Superior temporal gyrus (tissue), 1 donor: ENCODE data around the gene DNMT3B.
"Not testable (repeated sequence)": the region's sequence is repeated elsewhere in the genome, so short reads cannot be mapped to it uniquely, and the experiment has no call there.

ENCODE experiments used
- DNase-seq: peaks from one replicate; pipeline ENCODE4 v3.0.0-alpha.2; 2016; ENCODE audit errors: extremely low spot score

DNMT3B gene

DNA sequence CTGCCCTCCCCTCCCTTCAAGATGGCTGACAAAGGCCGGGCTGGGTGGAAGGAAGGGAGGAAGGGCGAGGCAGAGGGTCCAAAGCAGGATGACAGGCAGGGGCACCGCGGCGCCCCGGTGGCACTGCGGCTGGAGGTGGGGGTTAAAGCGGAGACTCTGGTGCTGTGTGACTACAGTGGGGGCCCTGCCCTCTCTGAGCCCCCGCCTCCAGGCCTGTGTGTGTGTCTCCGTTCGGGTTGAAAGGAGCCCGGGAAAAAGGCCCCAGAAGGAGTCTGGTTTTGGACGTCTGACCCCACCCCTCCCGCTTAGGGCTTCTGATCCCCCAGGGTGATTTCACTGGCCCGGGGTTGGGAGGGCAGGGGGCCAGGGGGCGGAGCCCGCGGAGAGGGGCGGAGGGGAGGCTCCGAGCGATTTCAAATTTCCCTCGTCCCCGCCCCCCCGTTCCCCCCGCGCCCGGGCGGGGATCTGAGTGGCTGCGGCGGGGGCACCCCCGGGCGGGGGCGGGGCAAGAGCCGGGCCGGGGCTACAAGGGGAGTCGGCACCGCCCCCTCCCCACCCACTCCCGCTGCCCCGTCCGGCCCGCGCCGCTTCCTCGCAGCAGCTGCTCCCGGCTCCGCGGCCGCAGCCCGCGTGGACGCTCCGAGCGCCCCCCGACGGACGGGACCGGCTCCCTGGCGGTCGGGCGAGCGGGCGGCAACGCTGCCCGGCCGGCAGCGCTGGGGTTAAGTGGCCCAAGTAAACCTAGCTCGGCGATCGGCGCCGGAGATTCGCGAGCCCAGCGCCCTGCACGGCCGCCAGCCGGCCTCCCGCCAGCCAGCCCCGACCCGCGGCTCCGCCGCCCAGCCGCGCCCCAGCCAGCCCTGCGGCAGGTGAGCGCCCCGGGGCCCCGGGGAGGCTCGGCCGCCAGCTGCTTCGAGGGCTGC lies at the start of gene DNMT3B:
TSS of gene DNMT3B (plus strand) at position 555 of the 923 bp plus-strand sequence. CDS start 17,939 bp downstream, outside the sequence.
- DNase-seq: no peak

DNA sequence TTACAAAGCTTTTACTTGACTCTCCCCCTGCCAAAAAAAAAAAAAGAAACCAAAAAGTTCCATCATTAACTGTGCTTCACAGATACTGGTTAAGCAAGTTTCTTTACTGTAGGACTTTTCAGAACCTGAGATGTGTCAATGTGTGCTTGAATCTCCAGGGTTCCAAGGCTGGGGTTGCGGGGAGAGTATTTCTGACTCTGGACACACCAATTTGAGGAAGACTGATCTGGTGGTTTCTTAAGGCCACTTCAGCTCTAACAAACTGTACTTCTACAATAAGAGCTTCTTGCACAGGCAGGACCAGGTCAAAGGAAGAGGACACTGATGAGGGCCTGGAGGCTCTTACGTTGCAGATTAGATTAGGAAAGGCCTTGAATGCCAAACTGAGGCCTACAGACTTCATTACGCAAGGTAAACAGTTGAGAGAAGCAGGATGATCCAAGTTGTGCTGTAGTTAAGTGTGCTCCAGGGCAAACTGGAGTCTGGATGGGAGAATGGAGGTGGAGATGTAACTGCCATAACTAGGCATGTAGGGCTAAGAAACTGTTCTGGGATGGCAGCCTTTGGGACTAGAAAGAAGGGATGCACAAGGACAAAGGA lies 43.3 kb upstream of the DNMT3B start:
- no peak for DNase-seq

DNA sequence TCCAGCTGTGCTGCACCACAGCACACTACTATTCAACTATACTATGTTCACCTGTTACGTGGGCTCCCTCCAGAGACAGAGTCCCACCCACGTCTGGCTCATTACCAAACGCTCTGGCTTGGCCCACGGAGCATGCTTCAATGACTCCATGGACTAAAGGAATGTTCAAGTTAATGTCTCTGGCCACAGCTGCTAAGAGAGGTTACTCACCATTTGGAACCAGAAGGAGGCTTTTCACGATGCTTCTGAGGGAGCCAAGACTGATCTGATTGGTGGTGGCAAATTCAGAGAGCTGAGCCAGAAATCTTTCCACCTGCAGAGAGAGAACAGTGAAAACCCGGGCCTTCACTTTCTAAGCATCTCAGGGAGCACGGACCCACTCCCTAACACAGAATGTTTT lies 34.5 kb upstream of the DNMT3B start:
- DNase-seq: peak; percentile 36

DNA sequence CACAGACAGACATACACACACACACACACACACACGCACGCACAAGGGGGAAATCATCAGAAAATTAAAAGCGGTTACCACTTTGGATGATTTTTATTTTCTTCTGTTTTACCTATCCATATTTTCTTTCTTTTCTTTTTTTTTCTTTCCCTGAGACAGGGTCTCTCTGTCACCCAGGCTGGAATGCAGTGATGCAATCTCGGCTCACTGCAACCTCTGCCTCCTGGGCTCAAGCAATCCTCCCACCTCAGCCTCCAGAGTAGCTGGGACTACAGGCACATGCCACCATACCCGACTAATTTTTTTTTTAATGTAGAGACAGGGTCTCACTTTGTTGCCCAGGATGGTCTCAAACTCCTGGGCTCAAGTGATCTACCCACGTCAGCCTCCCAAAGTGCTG lies 33.8 kb upstream of the DNMT3B start:
- not testable (repeated sequence) for DNase-seq

DNA sequence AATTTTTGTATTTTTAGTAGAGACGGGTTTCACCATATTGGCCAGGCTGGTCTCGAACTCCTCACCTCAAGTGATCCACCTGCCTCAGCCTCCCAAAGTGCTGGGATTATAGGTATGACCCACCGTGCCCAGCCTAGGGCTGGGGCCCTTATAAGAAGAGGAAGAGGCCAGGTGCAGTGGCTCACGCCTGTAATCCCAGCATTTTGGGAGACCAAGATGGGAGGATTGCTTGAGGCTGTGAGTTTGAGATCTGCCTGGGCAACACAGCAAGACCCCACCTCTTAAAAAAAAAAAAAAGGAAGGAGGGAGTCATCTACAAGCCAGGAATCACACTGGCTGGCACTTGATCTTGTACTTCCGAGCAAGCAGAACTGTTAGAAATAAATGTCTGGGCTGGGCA lies 32.9 kb upstream of the DNMT3B start:
- not testable (repeated sequence) for DNase-seq

DNA sequence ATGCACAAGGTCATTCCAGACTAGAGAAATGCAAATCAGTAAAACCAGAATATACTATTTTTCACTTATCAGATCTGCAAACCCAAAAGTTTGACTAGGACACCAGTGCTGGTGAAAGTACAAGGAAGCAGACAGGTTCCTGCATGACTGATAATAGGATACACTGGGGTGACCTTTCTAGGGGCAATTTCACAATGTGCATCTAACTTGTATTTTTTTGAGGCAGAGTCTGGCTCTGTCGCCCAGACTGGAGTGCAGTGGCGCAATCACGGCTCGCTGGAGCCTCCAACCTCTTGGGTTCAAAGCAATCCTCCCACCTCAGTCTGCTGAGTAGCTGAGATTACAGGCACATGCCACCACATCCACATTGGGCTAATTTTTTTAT lies 30.3 kb upstream of the DNMT3B start:
- DNase-seq: no peak

DNA sequence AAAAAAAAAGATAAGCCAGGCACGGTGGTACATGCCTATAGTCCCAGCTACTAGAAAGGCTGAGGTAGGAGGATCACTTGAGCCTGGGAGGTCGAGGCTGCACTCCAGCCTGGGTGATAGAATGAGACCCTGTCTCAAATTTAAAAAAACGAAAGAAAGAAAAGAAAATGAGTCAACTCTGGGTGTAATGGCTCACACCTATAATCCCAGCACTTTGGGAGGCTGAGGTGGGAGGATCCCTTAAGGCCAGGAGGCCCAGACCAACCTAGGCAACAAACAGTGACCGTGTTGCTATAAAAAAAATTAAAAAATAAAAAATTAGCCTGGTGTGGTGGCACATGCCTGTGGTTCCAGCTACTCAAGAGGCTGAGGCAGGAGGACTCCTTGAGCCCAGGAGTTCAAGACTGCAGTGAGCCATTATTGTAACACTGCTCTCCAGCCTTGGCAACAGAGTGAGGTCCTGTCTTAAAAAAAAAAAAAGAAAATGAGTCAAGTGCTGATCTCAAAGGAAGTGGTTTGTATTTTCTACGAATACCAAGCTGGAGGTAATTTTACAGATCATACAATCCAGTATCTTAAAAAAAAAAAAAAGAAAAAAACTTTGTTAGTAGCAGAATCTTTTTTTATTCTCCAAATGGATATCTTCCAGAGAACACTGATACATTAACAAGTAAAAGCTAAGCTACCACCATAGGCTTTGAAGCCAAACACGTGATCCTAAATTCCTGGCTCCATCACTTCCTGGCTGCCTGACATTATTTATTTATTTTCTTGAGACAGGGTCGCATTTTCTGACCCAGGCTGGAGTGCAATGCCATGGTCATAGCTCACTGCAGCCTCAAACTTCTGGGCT lies 24.6 kb upstream of the DNMT3B start:
- DNase-seq: no peak

DNA sequence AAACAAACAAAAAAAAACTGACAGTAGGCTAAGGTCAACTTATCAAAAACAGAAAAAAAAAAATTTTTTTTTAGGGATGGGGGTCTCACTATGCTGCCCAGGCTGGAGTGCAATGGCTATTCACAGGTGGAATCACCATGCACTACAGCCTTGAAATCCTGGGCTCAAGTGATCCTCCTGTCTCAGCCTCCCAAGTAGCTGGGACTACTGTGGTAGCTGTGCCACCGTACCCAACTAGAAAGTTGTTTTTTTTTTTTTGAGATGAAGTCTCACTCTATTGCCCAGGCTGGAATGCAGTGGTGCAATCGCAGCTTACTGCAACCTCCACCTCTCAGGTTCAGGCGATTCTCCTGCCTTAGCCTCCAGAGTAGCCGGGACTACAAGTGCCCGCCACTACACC lies 21.0 kb upstream of the DNMT3B start:
- DNase-seq: no peak

DNA sequence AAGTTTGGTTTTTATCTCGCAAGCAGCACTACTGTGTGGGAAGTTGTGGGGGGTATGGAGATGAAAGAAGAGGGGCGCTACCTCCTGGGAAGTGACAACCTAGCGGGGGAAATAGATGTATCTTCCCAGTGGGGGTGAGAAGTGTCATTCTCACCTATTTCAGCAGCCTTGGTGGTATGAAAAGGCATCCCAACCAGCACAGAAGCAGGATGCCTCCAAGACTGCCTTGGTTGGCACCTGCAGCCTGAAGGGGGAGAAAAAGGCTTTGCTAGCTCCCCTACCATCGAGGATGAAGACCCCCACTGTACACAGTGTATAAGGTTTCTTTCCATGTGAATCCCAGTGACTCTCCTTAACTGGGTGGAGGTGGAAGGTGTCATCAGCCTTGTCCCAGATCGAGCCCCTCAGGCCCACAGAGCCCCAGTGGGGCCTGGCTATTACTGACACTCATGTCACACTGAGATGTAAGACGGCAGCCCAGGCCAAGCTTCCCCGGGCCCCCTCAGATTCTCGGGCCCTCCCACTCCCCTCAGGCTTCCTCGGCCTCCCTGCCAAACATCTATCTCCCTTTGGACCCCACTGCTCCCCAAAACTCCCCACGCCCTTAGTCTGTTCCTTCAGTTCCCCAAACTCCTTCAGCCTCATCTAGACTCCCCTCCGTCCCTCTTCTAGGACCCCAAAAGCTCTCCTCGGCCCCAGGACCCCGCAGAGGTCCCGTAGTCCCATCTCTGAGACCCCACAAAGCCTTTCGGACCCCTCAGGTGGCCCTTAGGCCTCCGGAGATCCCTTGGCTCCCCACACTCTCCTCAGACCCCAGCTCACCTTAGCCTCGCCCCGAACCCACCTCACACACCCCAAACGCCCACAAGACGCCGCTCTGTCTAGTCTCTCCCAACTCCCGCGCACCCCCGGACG lies 19.6 kb upstream of the DNMT3B start:
- no peak for DNase-seq

DNA sequence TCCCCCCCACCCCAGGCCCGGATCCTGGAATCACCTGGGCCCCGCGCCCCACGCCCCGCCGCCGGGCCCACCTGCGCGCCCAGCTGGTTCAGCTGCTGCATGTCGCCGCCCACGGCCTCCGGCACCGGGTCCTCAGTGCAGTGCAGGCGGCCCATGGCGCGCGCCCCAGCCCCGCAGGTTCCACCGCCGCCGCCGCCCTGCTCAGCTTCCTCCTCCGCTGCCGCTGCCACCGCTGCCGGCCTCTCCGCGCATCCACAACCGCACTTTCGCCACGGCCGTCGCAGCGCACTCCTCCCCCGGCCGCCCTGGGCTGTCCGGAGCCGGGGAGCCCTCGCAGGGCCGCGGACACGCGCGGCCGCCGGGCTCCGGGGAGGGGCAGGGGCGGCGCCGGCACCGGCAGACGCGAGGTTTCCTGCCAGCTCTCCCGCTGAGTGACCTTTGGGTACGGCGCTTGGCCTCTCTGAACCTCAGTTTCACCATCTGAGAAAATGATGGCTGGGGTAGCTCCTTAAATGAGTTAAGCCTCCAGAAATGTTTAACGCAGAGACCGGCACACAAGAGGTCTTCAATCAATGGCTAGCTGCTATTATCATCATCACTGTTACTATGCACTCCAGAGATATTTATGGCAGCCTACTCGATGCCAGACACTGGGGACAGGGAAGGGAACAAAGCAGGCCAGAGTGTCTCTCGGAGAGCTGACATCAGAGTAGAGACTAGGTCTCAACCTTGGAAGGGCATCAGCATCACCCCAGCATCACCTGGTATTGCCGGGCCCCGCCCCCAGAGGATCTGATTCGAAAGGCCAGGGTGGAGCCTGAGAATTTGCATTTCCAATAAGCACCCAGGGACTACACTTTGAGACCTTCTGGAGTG lies 18.7 kb upstream of the DNMT3B start, which contains the start of gene COMMD7:
TSS of gene COMMD7 (minus strand) at position 231 of the 876 bp plus-strand sequence. CDS start at position 155, 76 bp downstream.
- DNase-seq: peak; percentile 31

DNA sequence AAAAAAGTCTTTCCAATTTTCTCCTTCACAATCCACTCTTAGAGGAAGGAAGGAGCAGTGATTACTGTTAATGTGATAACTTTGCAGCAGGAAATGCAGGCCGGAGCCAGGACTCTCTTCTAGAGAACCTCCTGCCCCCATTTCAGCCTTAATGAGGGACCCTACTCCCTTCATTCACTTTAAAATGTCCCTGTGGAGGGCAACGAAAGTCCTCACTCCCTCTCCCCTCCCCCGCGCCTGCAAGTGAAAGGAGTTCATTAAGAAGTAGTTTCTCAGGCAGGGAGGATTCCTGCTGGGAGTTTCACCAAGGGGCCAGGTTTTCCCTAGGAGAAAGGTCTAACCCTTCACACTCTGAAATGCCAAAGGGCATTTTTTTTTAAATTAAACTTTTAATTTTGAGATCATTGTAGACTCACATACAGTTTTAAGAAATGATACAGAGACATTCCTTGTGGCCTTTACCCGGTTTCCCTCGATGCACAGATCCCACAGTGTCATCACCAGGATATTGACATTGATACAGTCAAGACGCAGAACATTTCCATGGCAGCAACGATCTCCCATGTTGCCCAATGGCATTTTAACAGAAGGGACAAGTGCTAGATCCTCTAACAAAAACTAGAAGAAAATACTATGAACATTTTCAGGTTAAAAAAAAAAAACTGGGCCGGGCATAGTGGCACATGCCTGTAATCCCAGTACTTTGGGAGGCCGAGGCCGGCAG lies 12.1 kb upstream of the DNMT3B start:
- DNase-seq: no peak

DNA sequence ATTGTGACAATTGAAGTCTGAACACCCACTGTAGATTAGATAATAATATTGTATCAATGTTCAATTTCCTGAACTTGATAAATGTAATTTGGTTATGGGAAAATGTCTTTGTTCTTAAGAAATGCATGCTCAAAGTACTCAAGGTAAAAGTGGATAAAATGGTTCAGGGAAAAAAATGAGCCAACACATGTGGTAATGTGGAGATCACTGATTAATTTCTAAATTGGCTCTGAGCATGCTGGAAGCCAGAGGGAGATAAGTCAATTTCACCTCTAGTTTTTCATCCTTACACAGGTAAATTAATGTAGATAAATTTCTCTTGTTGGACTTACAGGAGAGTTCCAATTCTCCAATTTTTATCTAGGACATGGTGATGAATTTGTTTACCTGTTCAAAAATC lies 10.9 kb upstream of the DNMT3B start:
- no peak for DNase-seq

DNA sequence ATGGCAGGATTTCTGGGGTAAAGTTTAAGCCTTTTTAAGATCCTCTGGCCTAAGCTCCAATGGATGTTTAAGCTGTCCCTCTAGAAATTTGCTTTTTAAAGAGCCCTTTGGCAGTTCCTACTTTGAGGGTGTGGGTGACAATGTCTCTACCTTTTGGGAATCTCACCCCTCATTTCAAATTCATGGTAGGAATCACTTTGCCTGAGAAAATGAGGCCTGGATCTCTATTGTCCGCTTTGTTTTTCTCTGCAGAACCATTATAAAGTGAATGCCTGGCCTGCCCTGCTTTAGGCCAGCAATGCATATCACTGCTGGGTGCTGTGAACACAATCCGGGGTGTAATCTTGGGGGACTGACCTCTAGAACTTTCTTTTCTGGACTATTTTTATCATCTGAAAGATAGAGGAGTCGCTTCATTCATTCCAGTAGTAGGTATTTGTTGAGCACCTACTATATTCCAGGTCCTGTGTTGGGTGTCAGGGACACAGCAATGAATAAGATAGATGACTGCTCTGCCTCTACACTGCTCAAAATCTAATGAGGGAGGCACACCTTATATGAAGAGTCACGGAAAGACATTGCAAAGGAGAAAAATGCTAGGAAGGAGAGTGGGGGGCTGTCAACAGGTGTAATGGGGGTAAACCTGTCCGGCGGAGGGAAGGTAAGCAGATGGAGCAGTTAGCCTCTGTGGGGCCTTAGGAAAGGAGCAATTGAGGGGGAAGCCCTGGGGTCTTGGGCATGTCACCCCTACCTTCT lies 10.3 kb upstream of the DNMT3B start:
- DNase-seq: no peak

DNA sequence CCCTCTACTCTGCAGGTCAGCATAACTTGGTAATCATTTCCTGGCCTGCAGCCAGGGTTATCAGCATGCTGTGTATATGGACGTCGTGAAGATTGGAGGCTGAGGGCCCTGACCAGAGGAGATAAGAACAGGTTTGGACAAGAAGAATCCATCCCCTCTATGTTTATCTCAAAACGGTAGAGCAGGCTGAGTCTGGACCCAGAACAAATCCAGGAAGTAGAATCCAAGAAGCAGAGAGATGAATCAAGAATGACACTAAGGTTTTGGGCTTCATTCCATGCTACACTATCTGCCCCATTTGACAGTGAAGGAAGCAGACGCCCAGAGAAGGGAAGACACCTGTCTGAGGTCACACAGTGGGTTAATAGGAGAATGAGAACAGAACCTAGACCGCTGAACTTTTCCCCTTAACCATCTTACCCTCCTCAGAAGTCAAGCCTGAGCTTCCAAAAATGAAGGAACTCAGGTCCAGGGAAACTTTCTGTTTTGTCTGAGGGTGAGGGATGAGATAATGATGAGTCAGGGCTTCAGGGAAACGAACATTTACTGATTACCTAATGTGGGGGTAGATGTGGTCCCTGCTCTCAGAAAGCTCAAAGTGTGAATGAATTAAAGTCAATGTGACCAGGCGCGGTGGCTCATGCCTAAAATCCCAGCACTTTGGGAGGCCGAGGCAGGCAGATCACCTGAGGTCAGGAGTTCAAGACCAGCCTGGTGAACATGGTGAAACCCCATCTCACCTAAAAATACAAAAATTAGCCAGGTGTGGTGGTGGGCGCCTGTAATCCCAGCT lies 9.5 kb upstream of the DNMT3B start:
- no peak for DNase-seq

DNA sequence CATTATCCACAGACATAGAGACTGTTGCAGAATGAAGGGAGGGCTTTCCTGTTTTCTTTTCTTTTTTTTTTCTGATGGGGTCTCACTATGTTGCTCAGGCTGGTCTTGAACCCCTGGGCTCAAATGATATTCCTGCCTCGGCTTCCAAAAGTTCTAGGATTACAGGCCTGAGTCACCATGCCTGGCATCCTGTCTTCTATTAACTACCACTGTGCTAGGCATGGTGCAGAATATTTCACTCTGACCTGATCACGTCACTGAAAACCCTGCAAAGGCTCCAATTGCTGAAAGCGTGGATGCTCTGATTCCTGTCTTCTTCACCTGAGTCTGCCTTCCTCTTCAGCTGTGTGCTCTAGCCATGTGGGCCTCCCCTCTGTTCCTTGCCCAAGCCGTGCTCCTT lies 8.5 kb upstream of the DNMT3B start:
- DNase-seq: no peak

DNA sequence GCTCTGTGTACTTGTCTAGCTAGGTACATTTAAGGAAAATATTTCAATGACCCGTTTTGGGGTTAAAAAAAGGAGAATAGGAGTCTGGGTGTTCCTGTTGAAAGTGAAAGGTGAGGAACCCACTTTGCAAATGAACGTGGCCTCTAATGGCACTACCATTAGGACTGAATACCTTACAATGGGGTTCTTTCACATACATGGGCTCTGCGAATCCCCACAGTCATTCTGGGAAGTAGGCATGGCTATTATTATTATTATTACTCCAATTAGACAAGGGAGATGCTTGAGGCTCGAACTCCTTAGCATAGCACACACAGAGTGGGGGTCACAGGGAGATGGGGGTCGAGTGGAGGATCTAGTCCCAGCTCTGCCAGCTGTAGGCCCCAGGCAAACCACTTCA lies 6.0 kb upstream of the DNMT3B start:
- no peak for DNase-seq

DNA sequence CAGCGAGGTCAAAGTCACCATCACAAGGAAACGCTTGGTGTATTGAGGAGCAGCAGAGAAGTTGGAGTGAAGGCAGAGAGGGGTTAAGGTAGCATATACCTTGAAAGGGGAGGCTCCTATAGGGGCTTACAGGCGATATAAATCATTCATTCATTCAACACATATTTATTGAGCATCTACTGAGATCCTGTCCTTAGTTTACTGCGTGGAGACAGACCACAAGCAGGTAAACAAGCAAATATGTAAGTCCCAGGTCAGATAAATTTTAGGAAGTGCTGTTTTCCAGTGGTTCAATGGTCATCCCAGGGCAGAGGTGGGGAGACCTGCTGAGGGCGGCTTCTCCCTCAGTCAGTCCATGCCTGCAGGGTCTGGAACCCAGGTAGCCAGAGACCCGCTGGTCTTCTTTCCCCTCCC lies 761 bp upstream of the DNMT3B start:
- no peak for DNase-seq

DNA sequence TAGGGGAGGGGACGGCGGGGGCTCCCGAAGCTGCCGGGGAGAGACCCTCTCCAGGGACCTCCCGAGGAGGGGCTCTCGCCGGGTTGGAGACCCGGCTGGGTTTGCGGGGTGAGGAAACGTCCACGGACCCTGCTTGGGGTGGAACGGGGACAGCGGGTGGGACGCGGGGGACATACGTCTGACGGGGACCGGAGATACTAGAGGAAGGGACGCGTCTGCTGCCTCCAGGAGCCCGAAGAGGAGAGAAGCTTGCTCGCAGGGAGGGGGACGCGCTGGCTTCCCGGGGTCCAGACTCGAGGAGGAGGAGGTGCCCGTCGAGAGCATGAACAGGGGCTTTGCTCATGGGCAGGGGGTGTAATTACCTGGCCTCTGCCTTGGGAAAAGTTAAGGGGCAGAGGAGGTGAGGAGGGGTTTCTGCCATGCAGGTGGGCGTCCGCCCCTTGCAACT lies 593 bp downstream of the DNMT3B start:
- no peak for DNase-seq
